G401 (cell line): Measurements from ENCODE around the gene PFKFB1. TPM values are rescaled to one million over a fixed set of nuclear protein-coding genes. Genes with fewer than 3 reads are reported as not detected.
"Not testable (repeated sequence)": the region's sequence is repeated elsewhere in the genome, so short reads cannot be mapped to it uniquely, and the experiment has no call there.

Experiments used
- DNase-seq: peaks from one replicate; pipeline ENCODE4 v3.0.0-alpha.2; 2015; ENCODE audit warnings: low spot score
- in situ Hi-C: cut with HindIII; loops from 2 replicates; pipeline ENCODE4 v1.10.0; 2016; ENCODE audit warnings: low sequenced_read_pairs, mixed read lengths
- total RNA-seq: library from RNA; depleted of rRNA; stranded (reverse); fragments of >200 nt; shearing (Covaris generic); gene quantifications from 2 replicates; pipeline ENCODE4 v1.2.3, GENCODE V29; 2014

PFKFB1 gene
- total RNA-seq, 1 experiment from 2014 or later, result 0.14 TPM

DNA sequence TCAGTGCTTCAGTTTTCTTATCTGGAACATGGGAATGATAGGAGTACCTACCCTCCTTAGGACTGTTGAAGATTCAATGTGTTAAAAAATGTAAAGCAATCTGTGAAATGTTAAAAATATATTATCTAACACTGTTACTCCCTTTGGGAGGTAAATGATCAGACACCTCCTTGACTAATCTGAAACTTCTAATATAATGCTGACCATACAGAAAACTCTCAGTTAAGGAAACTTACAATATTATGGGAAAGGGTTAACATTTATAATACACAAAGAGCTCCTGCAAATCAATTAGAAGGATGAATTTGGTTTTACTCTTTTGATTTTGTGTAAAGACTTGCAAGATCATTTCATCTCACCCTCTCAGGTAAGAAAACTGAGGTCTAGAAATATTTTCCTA, 1.6 kb upstream of the PFKFB1 start:
- no peak for DNase-seq
- in situ Hi-C loops, result no loop called here

DNA sequence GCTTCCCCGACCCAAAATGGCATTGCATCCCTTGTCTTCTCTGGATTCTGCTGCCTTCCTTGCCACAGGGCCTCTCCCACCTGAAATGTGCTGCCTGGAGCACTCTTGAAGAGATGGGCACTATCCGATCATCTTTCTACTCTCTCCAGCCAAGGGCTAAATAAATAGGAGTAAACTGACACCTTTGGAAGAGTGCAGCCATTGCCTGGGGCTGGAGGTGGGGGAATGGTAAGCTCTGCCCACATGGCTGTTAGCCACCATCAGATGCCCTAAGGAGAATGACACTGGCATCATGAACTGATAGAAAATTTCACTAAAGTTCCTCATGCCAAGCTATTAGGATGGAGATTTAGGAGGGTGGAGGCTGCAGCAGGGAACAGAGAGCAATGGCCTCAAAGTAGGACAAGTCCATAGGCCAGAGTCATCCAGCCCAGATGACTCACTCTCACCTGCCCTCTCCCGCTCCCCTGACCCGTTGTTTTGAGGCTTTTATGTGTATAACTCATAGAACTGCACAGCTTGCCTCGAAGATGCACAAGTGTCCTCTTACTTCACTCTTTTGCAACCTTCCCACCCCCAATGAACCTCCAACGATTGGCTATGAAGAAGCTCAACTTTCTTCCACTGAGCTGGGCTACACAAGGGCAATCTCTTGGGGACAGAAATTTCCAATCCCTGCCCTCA, 822 bp upstream of the PFKFB1 start:
- DNase-seq, result no peak
- in situ Hi-C loops, result no loop called here

DNA sequence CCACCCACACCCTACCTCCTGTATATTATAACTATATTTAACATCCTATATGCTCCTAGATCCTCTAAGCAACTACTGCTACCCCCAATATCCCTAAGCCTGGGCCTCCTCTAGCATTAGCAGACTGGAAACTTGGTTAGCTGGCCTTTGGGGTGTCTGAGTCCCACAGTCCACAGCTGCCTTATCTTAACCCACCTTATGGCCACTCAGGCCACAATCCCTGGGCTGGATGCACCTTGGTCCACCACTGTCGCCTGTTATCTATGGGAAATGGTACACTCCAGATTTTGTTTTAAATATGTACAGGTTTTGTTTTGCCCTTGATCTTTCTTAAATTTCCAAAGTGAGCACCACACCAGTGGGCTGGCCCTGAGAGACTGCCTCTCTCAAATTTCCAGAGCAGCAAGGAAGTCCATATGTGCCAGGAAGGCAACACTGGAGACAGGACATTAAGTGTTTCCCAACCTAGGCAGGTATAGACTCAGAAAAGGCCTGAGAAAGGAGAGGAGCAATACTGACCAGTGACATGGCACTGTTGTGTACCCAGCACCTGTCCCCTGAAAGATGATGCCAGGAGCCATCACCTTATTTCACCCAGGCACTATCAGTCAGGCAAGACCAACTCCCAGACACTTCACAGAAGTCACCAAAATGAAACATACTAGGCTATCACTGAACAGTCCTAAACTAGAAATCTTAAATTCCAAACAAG, 921 bp downstream of the PFKFB1 start:
- in situ Hi-C loops, result no loop called here
- no peak for DNase-seq

DNA sequence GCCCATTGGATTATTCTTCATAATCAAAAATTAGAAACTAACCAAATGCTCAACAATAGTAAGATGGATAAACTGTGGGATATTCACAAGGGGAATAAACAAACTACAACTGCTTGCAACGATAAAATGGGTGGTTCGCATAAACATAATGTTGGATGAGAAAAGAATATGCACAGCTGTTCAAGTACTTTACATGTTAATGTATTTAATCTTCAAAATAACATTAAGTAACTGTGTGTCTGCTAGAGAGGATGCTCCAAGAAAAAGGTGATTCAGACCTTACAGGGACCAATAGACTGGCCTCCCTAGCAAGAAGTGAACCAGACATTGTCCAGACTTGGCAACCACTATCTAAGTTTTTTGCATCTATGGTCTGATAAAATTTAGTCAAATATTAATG, 2.3 kb downstream of the PFKFB1 start:
- no peak for DNase-seq

GRCh38 chrX:54983306-54983705, 10.7 kb downstream of the PFKFB1 start:
- in situ Hi-C loops, result not testable (repeated sequence)

More for the DNA sequence above, 2.3 kb downstream of the PFKFB1 start:
- in situ Hi-C loops, result no loop called here

GRCh38 chrX:54980334-54980733, 13.7 kb downstream of the PFKFB1 start:
- in situ Hi-C loops, result no loop called here
- no peak for DNase-seq

More at GRCh38 chrX:54983306-54983705, 10.7 kb downstream of the PFKFB1 start:
- DNase-seq, result not testable (repeated sequence)

GRCh38 chrX:54979432-54979831, 14.6 kb downstream of the PFKFB1 start:
- in situ Hi-C loops, result no loop called here
- DNase-seq, result no peak

- in situ Hi-C loops, result no loop called here
- no peak for DNase-seq
Measured at GRCh38 chrX:54978448-54978847, 15.5 kb downstream of the PFKFB1 start.

DNA sequence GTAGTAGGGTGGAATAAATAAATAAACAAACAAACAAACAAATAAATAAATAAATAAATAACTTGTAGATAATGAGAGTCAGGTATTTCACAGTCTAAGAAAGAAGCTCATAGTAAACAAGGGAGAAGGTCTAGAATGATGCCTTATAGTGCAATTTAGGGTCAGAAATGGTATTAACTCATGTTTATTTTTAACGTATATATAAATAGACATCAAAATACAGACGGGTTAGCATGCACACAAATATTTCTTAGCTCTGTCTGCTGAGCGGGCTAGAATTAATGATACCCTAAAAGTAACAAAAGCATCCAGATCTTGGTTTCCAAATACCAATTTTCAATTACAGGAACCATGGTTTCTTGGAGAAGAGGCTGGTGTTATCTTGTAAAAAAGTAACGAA, 16.6 kb downstream of the PFKFB1 start:
- DNase-seq, result no peak
- in situ Hi-C loops, result no loop called here

- in situ Hi-C loops, result no loop called here
- DNase-seq, result no peak
Measured at GRCh38 chrX:54964766-54965497, 29.1 kb downstream of the PFKFB1 start.

GRCh38 chrX:54961750-54962149, 32.2 kb downstream of the PFKFB1 start:
- DNase-seq, result no peak
- in situ Hi-C loops, result no loop called here

DNA sequence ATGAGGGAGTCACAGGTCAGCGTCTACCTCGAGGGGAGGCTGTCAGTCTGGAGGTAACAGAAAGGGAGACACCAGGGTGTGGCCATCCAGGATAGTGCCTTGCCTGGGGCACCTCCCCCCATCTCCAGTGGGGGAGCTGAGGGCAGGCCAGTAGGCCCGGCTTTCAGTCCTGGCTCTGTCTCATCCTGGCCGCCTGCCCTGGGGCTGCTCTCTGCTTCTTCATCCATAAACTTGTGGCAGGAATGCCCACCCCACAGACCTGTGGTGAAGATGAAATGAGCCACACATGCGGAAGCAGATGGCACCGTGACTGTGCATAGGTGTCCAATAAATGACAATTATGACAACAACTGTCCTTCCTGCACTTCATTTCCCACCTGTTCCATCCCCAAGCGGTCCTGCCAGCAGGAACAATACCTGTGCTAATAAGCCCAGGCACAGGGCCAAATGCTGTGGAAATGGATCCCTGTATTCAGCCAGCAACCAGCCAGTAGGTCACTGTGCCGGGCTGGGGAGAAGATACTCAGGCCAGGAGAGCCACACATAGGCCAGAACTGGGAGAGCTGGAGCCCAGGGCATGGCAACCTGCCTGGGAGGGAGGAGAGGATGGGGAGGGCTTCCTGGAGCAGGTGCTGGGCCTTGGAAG, 43.1 kb downstream of the PFKFB1 start:
- peak; percentile 81 for DNase-seq
- in situ Hi-C loops, result no loop called here

DNA sequence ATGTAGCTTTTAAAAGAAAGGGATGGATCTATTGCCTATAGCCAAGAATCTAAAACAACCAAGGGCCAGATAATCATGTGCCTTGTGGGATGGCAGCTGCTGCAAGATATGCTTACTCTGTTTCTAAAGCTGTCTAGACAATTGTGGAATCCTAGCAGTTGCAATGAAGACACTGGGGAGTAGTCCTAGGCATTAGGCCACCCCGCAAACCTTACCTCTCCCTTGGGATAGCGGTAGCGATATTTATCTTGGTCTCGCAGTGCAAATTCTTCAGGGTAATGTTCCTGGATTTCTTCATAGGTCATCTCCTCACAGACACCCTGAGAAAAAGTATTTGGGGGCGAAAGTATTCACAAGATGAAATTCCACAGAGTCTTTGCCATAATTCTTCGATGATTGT, 48.8 kb downstream of the PFKFB1 start:
- in situ Hi-C loops, result no loop called here
- DNase-seq, result no peak

GRCh38 chrX:54944816-54945215, 49.2 kb downstream of the PFKFB1 start:
- DNase-seq, result no peak
- in situ Hi-C loops, result no loop called here

DNA sequence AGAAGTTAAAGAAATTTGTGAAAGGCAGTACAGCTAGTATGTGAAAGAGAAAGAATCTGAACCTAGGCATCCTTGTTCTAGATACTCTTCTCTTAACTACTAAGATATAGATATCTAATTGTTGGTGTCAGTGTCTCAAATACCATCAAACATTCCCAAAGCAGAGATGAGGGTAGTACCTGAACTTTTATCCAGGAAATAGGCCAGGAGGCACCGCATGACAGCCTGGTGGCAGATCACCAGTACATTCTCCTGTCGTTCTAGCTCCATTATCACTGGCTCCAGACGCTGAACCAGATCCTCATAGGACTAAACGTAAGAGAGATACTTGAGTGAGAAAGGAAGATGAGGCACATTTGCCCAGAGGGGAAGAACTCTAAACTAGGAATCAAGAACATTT, 56.6 kb downstream of the PFKFB1 start:
- in situ Hi-C loops, result no loop called here

DNA sequence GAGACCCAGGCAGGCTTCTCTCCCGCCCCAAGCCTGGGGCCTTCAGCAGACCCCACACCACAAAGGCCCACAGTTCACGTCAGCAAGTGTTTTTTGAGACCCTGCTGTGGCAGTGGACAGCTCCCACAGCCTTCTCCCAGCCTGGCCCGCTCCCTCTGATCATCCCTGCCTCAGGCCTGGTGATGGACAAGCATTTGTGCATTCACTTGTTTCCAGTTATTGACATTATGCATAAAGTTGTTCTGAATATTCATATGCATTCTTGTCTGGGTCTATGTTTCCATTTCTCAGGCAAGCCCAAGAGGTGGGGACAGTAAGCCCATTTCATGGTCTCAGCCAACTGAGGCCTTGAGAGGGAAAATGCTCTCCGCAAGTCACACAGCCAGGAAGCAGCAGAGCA, 58.7 kb downstream of the PFKFB1 start:
- no peak for DNase-seq
- in situ Hi-C loops, result no loop called here

More for the DNA sequence above, 56.6 kb downstream of the PFKFB1 start:
- DNase-seq, result no peak

- DNase-seq, result no peak
- in situ Hi-C loops, result no loop called here
Measured at GRCh38 chrX:54934890-54935289, 59.1 kb downstream of the PFKFB1 start.

- DNase-seq, result no peak
- in situ Hi-C loops, result no loop called here
Measured at GRCh38 chrX:54934058-54934457, 59.9 kb downstream of the PFKFB1 start.

GRCh38 chrX:54933150-54933826, 60.7 kb downstream of the PFKFB1 start:
- in situ Hi-C loops, result no loop called here
- DNase-seq, result no peak
